ENCODE measurements around the gene MBOAT1. TPM values are rescaled to one million over a fixed set of nuclear protein-coding genes. Genes with fewer than 3 reads are reported as not detected.

MBOAT1 gene
- polyA plus RNA-seq, 3 donors from 2014 or later = 0.14 to 0.76 TPM; not detected in 1

DNA sequence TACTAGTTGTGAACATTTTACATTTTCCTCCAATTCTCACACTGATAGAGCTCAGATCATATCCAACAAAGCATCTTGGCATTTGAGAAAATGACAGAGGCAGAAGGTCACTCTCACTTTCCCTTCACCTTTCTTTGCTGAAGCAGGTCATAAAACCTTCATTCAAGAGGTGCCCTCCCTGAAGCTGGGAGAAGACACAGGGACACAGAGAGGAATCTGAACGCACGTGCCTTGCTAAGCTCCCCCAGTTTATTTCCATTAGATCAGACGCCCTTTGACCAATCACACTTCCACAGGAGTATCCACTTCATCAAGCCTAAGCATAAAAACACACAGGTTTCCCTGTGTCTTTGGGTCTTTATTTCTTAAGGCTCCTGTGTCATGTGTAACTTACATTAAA, 9.2 kb upstream of the MBOAT1 start:
- Mint-ChIP-seq H3K4me1 (no peaks in the 10 kb centered on the region), H3K27me3 (ENCODE audit: low read depth in 3 of 3) (peaks cover 0 to 4% (median 4%) of the 10 kb centered on the region in 3 donors), H3K36me3 (no peaks in the 10 kb centered on the region), H3K4me3 (no peak overlapping the region), H3K27ac (no peak overlapping the region), H3K9me3 (no peaks in the 10 kb centered on the region)
- DNase-seq = no peak

DNA sequence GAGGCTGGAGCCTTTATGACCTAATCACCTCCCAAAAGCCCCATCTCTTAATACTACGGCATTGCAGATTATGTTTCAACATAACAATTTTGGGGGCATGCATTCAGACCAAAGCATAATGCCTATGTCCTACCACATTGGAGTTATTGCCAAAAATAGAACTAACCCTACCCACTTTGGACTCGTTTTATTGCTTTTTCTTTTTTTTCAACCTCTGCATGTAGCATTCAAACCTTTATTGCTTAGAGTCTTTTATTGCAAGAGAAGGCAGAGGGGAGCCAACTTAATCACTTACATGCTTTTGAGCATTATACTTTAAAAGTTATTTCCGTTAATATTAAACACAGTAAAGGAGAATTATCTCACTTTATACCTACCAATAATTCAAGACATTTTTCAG, 8.1 kb upstream of the MBOAT1 start:
- Mint-ChIP-seq H3K4me1 (no peaks in the 10 kb centered on the region), H3K27me3 (ENCODE audit: low read depth in 3 of 3) (peaks cover 0 to 4% (median 2%) of the 10 kb centered on the region in 3 donors), H3K36me3 (no peaks in the 10 kb centered on the region), H3K4me3 (no peak overlapping the region), H3K9me3 (no peaks in the 10 kb centered on the region), H3K27ac (no peak overlapping the region)
- DNase-seq = no peak

DNA sequence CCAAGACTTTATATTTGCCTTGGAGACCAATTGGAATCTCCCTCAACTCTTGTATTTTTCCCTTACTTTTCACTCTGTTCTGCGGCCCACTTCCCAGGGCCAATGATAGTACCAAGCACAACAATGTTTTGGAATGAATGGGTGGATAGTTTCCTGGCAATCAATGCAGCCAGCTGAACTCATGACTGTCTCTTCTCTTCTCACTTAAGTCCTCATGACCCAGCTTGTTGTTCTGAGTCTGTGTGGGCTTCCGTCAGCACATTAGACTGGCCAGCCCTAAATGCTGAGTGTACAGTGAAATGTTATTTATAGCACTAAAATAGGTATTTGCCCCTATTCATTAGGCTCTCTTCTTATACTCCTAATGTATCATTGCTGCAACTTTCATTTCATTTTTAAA, 5.6 kb upstream of the MBOAT1 start:
- no peaks in the 10 kb centered on the region for H3K9me3 Mint-ChIP-seq
- no peak overlapping the region for H3K27ac Mint-ChIP-seq
- peaks cover 7 to 9% of the 10 kb centered on the region in 2 donors for H3K4me1 Mint-ChIP-seq
- H3K27me3 Mint-ChIP-seq (ENCODE audit: low read depth in 3 of 3) = peaks cover 0 to 4% (median 0%) of the 10 kb centered on the region in 3 donors
- no peak overlapping the region for H3K4me3 Mint-ChIP-seq
- DNase-seq = no peak
- H3K36me3 Mint-ChIP-seq = no peaks in the 10 kb centered on the region

DNA sequence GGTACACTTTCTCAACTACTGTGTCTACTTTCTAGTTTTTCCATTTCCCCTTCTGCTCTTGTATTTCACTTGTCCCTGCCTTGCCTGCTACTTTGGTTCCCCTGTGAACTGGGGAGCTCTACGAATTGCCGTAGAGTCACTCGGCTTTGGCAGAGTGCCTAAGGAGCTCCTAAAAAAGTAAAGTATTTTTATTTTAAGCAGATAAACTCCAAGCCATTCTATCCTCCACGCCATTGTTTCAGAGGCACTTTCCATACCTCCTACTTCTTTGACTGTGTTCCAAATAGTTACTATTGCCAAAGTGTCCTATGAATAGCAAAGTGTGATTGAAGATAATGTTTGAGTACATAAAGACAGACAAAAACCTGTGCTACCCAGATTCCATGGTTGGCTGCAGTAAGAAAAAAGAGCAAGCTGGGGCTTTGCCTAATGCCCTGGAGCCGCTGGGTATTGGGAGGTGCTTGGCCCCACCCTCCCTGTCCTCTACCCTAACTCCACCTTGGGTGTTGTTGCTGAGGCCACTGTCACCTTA, 5.1 kb upstream of the MBOAT1 start:
- H3K4me3 Mint-ChIP-seq = no peak overlapping the region
- peaks cover 0 to 1% (median 0%) of the 10 kb centered on the region in 6 donors for H3K9me3 Mint-ChIP-seq
- no peaks in the 10 kb centered on the region for H3K36me3 Mint-ChIP-seq
- H3K4me1 Mint-ChIP-seq = peaks cover 10 to 12% of the 10 kb centered on the region in 2 donors
- H3K27ac Mint-ChIP-seq = no peak overlapping the region
- no peak for DNase-seq
- H3K27me3 Mint-ChIP-seq (ENCODE audit: low read depth in 3 of 3) = peaks cover 0 to 4% (median 0%) of the 10 kb centered on the region in 3 donors

DNA sequence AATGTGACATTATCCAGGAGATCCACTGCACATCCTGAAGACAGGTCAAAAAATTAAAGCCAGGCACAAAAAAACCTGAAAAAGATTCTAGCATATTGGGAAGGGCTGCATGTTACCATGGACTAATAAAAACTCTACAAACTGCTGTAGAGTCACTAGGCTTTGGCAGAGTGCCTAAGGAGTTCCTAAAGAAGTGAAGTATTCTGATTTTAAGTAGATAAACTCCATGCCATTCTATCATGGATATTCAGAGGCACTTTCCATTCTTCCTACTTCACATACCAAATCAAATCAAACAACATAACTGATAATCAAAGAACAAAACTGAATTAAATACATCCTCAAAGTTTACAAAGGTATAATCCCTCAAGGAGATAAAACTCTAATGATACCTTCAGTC, 3.0 kb upstream of the MBOAT1 start:
- Mint-ChIP-seq H3K4me1 (peaks cover 20 to 26% of the 10 kb centered on the region in 2 donors), H3K36me3 (no peaks in the 10 kb centered on the region), H3K27ac (no peak overlapping the region), H3K27me3 (ENCODE audit: low read depth in 3 of 3) (peaks cover 6 to 14% (median 7%) of the 10 kb centered on the region in 3 donors), H3K4me3 (no peak overlapping the region), H3K9me3 (peaks cover 0 to 3% (median 0%) of the 10 kb centered on the region in 6 donors)
- DNase-seq = no peak

DNA sequence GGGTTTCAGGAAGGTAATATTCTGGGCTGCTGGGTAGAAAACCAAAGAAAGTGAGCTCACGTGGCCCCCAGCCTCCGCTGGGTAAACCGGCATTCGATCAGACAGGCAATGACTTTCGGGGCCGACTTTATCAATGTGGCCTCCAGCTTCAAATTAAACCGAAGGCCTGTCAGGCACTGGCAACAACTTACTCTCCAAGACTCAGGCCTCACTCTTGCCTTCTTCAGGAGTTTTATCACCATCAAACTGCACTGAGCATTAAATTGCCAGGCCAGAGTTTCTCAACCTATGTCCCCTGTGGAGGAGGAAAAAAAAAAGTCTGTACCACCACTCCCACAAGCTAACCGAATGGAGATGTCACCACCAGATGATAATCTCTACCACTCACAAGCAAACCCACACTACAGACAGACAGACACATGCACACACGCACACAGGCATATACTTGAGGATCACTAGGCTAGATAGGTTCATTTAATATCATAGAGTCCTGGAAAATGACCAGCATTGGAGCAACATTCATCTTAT, 1.1 kb upstream of the MBOAT1 start:
- DNase-seq = no peak
- peak overlapping the region; percentile 86 to 91 (median 90) for H3K4me3 Mint-ChIP-seq
- peak overlapping the region in 4 of 6 donors; percentile 1 to 85 (median 70) for H3K27ac Mint-ChIP-seq
- peaks cover 6 to 12% (median 7%) of the 10 kb centered on the region in 3 donors for H3K27me3 Mint-ChIP-seq (ENCODE audit: low read depth in 3 of 3)
- peaks cover 20 to 26% of the 10 kb centered on the region in 2 donors for H3K4me1 Mint-ChIP-seq
- H3K9me3 Mint-ChIP-seq = peaks cover 0 to 3% (median 0%) of the 10 kb centered on the region in 6 donors
- H3K36me3 Mint-ChIP-seq = no peaks in the 10 kb centered on the region

DNA sequence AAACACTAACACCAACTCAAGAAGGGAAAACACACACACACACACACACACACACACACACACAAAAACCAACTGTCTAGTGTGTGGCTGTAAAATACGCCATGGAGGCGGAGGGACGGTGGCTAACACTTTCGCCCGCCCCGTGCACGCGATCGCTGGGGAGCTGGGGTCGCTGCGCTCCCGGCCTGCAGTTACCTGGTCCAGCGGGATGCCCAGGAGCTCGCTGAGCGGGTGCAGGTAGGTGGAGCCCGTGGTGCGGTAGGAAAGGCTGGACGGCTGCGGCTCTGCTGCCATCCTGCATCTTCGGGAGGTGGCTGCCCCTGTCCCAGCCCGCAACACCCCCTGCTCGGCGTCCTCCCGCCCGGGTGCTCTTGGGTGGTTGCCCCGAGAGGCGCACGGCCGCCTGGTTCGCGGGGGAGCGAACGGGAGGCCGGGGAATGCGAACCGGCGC, 303 bp downstream of the MBOAT1 start:
- peak overlapping the region; percentile 88 to 95 (median 93) for H3K4me3 Mint-ChIP-seq
- peak overlapping the region; percentile 34 to 79 (median 74) for H3K27ac Mint-ChIP-seq
- peaks cover 0 to 3% (median 0%) of the 10 kb centered on the region in 6 donors for H3K9me3 Mint-ChIP-seq
- peaks cover 23 to 31% of the 10 kb centered on the region in 2 donors for H3K4me1 Mint-ChIP-seq
- peaks cover 6 to 10% (median 7%) of the 10 kb centered on the region in 3 donors for H3K27me3 Mint-ChIP-seq (ENCODE audit: low read depth in 3 of 3)
- peaks cover 0 to 3% (median 0%) of the 10 kb centered on the region in 3 donors for H3K36me3 Mint-ChIP-seq
- peak; percentile 49 to 65 (median 55) for DNase-seq

DNA sequence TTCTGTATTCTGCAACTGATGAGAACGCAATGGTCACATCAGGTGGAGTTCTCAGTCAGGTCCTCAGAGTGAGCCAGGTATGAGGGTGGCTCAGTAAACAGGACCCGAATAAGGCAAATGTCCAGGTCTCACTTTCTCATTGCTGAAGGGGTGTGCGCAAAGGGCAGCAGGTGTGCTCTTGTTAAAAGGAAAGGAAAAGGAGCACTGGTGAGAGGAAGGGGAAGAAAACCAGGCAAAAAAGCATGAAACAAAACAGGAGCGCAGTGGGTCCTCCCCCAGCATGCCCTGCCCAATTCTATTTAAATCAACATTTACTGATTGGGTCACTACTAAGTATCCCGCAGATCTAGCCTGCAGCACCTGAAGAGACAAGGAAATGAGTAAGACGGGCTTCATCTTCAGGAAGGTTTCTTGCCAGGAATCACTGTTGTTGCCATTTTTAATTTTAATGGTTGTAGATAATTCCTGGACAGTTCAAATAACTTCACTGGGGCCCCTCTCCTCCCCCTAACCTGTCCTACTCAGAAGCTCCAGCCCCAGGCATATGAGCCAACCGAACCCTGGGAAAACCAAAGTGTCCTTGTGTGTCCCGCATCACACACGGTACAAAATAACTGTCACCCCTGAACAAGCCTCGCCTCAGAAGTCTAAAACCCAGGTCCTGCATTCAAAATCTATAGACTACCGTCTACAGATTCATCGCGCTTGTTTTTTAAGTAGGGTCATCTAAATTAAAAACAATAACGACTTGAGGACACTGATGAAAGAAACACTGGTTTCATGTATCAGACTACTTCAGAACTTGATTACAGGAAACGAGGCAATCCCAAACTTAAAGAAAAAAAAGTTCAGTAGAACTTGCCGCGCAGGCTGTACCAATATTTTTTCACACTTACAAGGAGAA, 980 bp downstream of the MBOAT1 start:
- Mint-ChIP-seq H3K4me3 (peak overlapping the region; percentile 88 to 95 (median 93)), H3K36me3 (peaks cover 0 to 9% (median 0%) of the 10 kb centered on the region in 3 donors), H3K27ac (peak overlapping the region; percentile 34 to 79 (median 74)), H3K9me3 (peaks cover 0 to 3% (median 0%) of the 10 kb centered on the region in 6 donors), H3K27me3 (ENCODE audit: low read depth in 3 of 3) (peaks cover 6 to 14% (median 7%) of the 10 kb centered on the region in 3 donors), H3K4me1 (peaks cover 29 to 38% of the 10 kb centered on the region in 2 donors)
- no peak for DNase-seq

DNA sequence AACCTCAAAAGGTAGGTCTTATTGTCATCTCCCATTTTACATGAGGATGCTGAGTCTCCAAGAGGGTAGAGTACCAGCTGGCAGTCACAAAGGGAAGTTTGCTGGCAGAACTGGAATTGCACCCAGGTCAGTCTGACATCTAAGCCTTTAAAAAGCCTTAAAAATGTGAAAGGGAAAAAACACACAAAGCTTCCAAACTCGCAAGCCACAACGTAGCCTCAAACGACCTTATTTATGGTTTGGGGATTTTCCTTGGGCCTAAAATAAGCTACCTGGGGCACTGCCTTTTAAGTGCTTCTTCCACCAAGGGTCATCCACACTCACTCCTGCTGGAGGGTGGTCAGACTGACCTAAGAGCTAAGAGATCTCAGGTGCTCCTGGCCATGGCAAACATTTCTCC, 2.1 kb downstream of the MBOAT1 start:
- peaks cover 0 to 3% (median 0%) of the 10 kb centered on the region in 6 donors for H3K9me3 Mint-ChIP-seq
- no peak overlapping the region for H3K4me3 Mint-ChIP-seq
- no peak overlapping the region for H3K27ac Mint-ChIP-seq
- peaks cover 38 to 41% of the 10 kb centered on the region in 2 donors for H3K4me1 Mint-ChIP-seq
- no peak for DNase-seq
- peaks cover 0 to 9% (median 0%) of the 10 kb centered on the region in 3 donors for H3K36me3 Mint-ChIP-seq
- H3K27me3 Mint-ChIP-seq (ENCODE audit: low read depth in 3 of 3) = peaks cover 7 to 14% (median 7%) of the 10 kb centered on the region in 3 donors

DNA sequence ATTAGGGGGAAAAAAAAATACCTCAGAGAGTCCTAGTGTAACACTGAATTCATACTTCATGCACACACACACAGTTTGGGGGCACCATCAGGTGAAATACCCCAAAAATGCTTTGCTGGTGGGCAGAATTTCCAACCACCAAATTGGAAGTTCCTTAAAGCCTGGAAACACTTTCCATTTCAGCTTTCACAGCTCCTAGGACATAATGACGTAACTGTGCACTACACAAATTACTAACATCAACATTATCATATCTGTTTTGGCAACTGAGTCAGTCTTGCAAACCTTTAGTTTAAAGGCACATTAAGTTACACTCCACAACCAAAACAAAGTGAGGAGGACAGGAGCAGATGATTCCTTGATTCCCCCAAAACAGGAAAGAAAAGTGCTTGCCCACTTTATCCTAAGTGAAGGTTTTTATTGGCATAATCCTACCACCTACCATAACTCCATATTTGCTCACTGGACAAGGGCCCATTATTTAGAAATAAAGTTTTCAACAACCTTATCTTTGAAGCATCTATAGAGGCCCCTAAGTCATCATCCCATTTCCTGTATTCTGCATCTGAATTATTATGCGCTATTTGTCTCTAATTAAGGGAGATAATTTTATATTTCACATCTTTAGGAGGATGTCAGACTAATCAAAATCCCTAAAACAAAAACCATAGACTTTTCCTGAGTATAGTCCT, 3.4 kb downstream of the MBOAT1 start:
- H3K4me1 Mint-ChIP-seq = peaks cover 38 to 45% of the 10 kb centered on the region in 2 donors
- peaks cover 0 to 9% (median 0%) of the 10 kb centered on the region in 3 donors for H3K36me3 Mint-ChIP-seq
- H3K27ac Mint-ChIP-seq = no peak overlapping the region

DNA sequence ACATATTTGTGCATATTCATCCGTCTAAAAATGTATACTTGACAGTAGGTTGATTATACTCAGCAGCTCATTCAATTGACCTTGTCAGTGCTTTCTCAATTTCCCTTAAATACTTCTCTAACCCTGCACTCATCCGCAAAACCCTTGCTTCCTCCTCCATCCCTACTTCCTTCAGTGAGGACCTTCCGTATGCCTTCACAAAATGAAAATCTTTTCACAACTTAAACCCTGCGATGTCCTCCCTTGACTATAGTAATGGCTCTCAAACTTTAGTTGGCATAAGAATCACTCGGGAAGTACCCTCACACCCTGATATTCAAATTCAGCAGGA, 5.2 kb downstream of the MBOAT1 start:
- peaks cover 26 to 35% of the 10 kb centered on the region in 2 donors for H3K4me1 Mint-ChIP-seq
- DNase-seq = no peak
- peaks cover 0 to 2% (median 0%) of the 10 kb centered on the region in 6 donors for H3K9me3 Mint-ChIP-seq
- peak overlapping the region; percentile 60 to 83 (median 72) for H3K4me3 Mint-ChIP-seq
- H3K36me3 Mint-ChIP-seq = peaks cover 0 to 9% (median 0%) of the 10 kb centered on the region in 3 donors
- H3K27ac Mint-ChIP-seq = peak overlapping the region in 4 of 6 donors; percentile 6 to 54 (median 29)
- peaks cover 7 to 14% (median 7%) of the 10 kb centered on the region in 3 donors for H3K27me3 Mint-ChIP-seq (ENCODE audit: low read depth in 3 of 3)

More for the DNA sequence above, 3.4 kb downstream of the MBOAT1 start:
- Mint-ChIP-seq H3K9me3 (peaks cover 0 to 3% (median 0%) of the 10 kb centered on the region in 6 donors), H3K27me3 (ENCODE audit: low read depth in 3 of 3) (peaks cover 7 to 14% (median 7%) of the 10 kb centered on the region in 3 donors), H3K4me3 (no peak overlapping the region)
- DNase-seq = no peak

DNA sequence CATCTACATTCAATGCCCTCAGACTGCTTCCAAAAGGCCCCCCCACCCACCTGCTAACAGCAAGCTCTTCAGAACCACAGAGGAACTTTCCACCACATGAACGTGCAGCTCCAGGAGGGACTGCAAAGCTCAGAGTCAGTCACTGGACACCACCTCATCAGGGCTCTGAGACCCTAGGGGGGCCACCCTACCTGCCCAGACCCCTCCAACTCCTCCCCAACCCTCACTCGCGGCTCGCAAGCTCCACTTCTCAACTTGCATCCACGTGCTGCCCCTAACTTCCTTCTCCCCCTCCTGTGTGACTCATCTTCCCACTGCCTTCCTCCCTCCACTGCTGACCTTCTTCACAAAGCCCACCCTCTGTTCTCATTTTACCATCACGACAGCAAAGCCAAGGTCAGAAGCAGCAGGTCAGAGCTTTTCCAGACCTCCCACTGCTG, 6.5 kb downstream of the MBOAT1 start:
- Mint-ChIP-seq H3K4me3 (peak overlapping the region in 3 of 5 donors; percentile 9 to 83 (median 36)), H3K4me1 (peaks cover 14 to 25% of the 10 kb centered on the region in 2 donors), H3K27ac (peak overlapping the region in 1 of 6 donors; percentile 41), H3K27me3 (ENCODE audit: low read depth in 3 of 3) (peaks cover 1 to 4% (median 1%) of the 10 kb centered on the region in 3 donors), H3K36me3 (peaks cover 0 to 9% (median 0%) of the 10 kb centered on the region in 3 donors), H3K9me3 (no peaks in the 10 kb centered on the region)
- DNase-seq = no peak

DNA sequence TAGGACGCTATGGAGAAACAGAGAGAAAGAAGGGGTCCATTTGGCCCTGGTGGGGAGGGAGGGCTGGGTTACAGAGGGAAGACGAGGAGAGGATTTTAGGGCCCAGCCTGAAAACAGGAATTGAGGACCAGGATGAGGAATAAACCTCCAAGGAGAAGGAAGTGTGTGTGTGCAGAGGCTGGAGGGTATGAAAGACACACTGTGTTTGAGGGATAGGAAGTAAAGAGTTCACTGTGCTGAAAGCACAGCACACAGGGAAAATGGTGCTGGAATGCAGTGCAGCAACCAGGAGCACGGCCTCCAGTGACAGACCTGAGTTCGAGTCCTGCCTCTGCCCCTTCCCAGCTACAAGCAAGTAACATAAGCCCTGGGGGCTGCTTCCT, 7.8 kb downstream of the MBOAT1 start:
- Mint-ChIP-seq H3K27ac (no peak overlapping the region), H3K9me3 (no peaks in the 10 kb centered on the region), H3K27me3 (ENCODE audit: low read depth in 3 of 3) (peaks cover 1 to 5% (median 4%) of the 10 kb centered on the region in 3 donors), H3K36me3 (peaks cover 0 to 9% (median 0%) of the 10 kb centered on the region in 3 donors), H3K4me3 (no peak overlapping the region), H3K4me1 (peaks cover 12 to 25% of the 10 kb centered on the region in 2 donors)
- DNase-seq = no peak
